OCI-LY3 (cell line): ENCODE results near the gene IQSEC1.

Experiments used
- CTCF ChIP-seq: fragments of 200-600, 300-600 bp; sonication (generic); IDR thresholded peaks from 2 replicates; pipeline ENCODE4 v1.5.1; 2014; ENCODE audit warnings: antibody characterized with exemption, low read length, low read depth
- EZH2phosphoT487 ChIP-seq: fragments of 200-600 bp; shearing (Covaris generic); IDR thresholded peaks from 2 replicates; pipeline ENCODE4 v1.6.1; 2018; ENCODE audit warnings: antibody characterized with exemption, mixed run types, low read depth

- TF ChIP-seq EZH2phosphoT487, result no peak
- TF ChIP-seq CTCF, result no peak
Observed at GRCh38 chr3:13115991-13116390, 42.8 kb upstream of the IQSEC1 start.
